BJ (cell line): Measurements from ENCODE around the gene CETP. TPM values are rescaled to one million over a fixed set of nuclear protein-coding genes. Genes with fewer than 3 reads are reported as not detected.

Experiments
- CTCF ChIA-PET: fragments of 350-600 bp; formaldehyde crosslinking; extraction: SDS; loops from one replicate; lab custom pipeline; 2021; ENCODE audit warnings: antibody characterized with exemption, inconsistent platforms; lab: Yijun Ruan, JAX
- POLR2A ChIA-PET: fragments of 300-600 bp; sonication (Branson Sonifier 250); formaldehyde crosslinking; extraction: SDS; loops from one replicate; lab custom pipeline; 2021; ENCODE audit warnings: antibody characterized with exemption; lab: Charles Lee
- DNase-seq: peaks from one replicate; pipeline ENCODE4 v3.0.0-alpha.2; 2011; ENCODE audit warnings: low read depth
- H3K27me3 ChIP-seq: 2 replicates; pipeline ENCODE4 v1.6.0; 2011; ENCODE audit warnings: low read length; ENCODE audit not compliant: control insufficient read depth, insufficient read depth
- H3K36me3 ChIP-seq: 2 replicates; pipeline ENCODE4 v1.5.1; 2011; ENCODE audit warnings: low read length; ENCODE audit not compliant: control insufficient read depth, insufficient read depth
- H3K4me3 ChIP-seq: 2 replicates; pipeline ENCODE4 v1.5.1; 2011; ENCODE audit warnings: low read depth, mild to moderate bottlenecking, control low read depth, low read length
- polyA plus RNA-seq: library from polyadenylated mRNA; depleted of rRNA; stranded (reverse); fragments of >200 nt; gene quantifications from 2 replicates; pipeline ENCODE4 v1.2.3, GENCODE V29; 2011
- TF ChIP-seq, protein P1 (sequence below): IDR thresholded peaks from 2 replicates; pipeline ENCODE4 v1.5.1; 2011; ENCODE audit warnings: low read depth, mild to moderate bottlenecking, control low read depth, inconsistent platforms, low read length, moderate library complexity; ENCODE audit not compliant: insufficient read depth

CETP gene
- polyA plus RNA-seq, 1 experiment, result 0.07 TPM

DNA sequence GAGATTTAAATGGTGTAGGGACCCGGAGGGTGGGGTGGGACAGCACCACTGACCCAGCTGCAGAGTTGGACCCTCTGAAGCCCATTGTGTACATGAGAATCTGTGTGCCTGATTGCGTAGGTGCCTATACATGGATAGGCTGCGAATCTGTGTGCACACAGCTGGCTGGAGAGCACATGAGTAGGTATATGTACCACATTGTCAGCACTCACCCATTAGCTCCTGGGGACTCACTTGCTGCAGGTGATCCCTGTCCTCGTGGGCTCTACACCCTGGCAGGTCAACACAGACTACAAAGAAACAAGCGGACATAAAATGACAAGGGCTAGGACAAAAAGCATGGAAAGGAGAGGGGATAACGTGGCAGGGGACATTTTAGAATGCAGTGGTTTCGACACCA lies 11.3 kb upstream of the CETP start:
- TF ChIP-seq, protein P1, sequence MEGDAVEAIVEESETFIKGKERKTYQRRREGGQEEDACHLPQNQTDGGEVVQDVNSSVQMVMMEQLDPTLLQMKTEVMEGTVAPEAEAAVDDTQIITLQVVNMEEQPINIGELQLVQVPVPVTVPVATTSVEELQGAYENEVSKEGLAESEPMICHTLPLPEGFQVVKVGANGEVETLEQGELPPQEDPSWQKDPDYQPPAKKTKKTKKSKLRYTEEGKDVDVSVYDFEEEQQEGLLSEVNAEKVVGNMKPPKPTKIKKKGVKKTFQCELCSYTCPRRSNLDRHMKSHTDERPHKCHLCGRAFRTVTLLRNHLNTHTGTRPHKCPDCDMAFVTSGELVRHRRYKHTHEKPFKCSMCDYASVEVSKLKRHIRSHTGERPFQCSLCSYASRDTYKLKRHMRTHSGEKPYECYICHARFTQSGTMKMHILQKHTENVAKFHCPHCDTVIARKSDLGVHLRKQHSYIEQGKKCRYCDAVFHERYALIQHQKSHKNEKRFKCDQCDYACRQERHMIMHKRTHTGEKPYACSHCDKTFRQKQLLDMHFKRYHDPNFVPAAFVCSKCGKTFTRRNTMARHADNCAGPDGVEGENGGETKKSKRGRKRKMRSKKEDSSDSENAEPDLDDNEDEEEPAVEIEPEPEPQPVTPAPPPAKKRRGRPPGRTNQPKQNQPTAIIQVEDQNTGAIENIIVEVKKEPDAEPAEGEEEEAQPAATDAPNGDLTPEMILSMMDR, result no peak
- Histone ChIP-seq H3K36me3 (no peaks in the 10 kb centered on the region), H3K4me3 (no peak overlapping the region), H3K27me3 (no peaks in the 10 kb centered on the region)
- DNase-seq, result no peak
- POLR2A ChIA-PET, result interaction anchor here (0.7 kb wide), 1 partner anchor 96 kb away, joined by 4 read pairs; no protein-coding TSS in a partner anchor
- CTCF ChIA-PET, result interaction anchor here (0.6 to 6.5 kb wide), 13 partner anchors 9 to 156 kb away, joined by 3 to 83 read pairs (median 3); partner anchors contain the start of genes NLRC5 and SLC12A3

DNA sequence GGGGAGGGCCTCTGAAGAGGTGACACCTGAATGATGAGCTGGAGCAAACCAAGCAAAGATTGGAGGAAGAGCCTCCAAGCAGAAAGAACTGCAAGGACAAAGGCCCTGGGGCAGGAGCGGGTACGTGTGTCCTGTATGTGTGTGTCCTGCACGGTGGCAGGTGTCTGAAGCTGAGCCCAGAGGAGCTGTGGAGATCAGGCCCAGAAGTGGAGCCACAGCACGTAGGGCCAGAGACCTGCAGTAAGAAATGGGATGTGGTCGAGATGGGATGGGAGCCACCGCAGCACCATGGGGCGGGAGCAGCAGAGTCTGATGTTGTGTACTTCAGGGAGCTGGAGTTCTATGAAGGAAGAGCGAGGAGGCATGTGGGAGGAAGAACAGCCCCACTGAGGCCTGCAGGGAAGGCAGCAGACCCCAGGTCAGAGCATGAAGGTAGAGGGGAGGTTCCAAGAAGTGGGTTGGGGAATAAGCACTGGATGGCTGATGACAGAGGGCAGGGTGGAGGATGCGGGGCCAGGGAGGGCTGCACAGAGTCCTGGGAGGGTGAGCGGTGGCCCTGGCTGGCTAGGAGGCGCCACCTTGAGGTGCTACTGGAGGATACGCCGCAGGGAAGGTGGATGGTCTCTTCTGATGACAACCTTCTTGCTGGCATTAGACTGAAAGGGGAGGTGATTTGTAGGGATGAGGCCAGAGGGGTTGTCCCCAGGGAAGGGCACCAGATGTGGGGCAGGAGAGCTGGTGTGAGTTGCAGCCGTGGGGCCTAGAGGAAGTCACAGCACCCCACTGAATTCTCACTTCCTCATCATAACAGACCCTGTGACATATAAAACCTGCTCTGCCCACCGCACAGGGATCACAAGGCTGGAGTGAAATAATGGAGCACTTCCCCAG lies 10.6 kb upstream of the CETP start:
- ChIA-PET CTCF (interaction anchor here (0.6 to 6.5 kb wide), 16 partner anchors 10 to 157 kb away, joined by 3 to 83 read pairs (median 4); partner anchors contain the start of genes CETP, NLRC5 and SLC12A3), POLR2A (interaction anchor here (0.7 kb wide), 1 partner anchor 97 kb away, joined by 4 read pairs; no protein-coding TSS in a partner anchor)
- Histone ChIP-seq H3K4me3 (no peak overlapping the region), H3K36me3 (no peaks in the 10 kb centered on the region), H3K27me3 (no peaks in the 10 kb centered on the region)
- DNase-seq, result no peak
- TF ChIP-seq, protein P1, result peak; percentile 86

DNA sequence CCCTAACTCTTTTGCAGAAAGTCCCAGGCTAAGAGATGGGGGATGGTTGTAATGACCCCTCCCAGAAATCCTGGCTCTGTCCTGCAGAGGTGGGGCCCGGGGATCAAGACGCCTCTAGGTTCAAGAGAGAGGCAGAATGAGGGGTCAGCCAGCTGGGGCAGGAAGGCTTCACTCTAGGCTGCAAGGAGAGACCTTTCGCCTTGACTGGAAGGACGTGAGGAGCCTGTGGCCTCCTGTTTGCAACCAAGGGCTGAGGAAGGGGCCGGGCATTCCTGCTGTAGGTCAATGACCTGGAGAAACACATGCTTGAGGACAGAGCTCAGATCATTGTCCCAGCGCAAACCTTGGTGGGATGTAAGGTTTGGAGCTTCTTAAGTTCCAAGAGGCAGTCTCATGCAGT lies 8.7 kb upstream of the CETP start:
- no peaks in the 10 kb centered on the region for H3K36me3 ChIP-seq
- DNase-seq, result no peak
- no peaks in the 10 kb centered on the region for H3K27me3 ChIP-seq
- TF ChIP-seq, protein P1, result no peak
- ChIA-PET CTCF (interaction anchor here (0.8 to 6.5 kb wide), 5 partner anchors 9 to 97 kb away, joined by 3 to 83 read pairs (median 4); partner anchors contain the start of genes CETP and SLC12A3), POLR2A (no interaction called here)
- H3K4me3 ChIP-seq, result no peak overlapping the region

DNA sequence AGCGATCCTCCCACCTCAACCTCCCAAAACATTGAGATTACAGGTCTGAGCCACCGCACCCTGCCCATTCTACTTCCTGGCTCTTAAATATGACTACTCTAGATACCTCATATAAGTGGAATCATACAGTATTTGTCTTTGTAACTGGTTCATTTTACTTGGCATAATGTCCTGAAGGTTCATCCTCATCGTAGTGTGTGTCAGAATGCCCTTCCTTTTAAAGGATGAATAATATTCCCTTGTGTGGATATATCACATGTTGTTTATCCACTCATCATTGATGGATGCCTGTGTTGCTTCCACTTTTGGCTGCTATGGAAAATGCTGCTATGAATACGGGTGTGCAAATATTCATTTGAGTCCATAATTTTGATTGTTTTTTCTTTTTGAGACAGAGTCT lies 5.7 kb upstream of the CETP start:
- POLR2A ChIA-PET, result no interaction called here
- no peaks in the 10 kb centered on the region for H3K36me3 ChIP-seq
- no peak for DNase-seq
- TF ChIP-seq, protein P1, result no peak
- H3K4me3 ChIP-seq, result no peak overlapping the region
- CTCF ChIA-PET, result interaction anchor here (6.5 kb wide), 1 partner anchor 90 kb away, joined by 83 read pairs; the partner anchor contains the start of gene SLC12A3
- no peaks in the 10 kb centered on the region for H3K27me3 ChIP-seq

DNA sequence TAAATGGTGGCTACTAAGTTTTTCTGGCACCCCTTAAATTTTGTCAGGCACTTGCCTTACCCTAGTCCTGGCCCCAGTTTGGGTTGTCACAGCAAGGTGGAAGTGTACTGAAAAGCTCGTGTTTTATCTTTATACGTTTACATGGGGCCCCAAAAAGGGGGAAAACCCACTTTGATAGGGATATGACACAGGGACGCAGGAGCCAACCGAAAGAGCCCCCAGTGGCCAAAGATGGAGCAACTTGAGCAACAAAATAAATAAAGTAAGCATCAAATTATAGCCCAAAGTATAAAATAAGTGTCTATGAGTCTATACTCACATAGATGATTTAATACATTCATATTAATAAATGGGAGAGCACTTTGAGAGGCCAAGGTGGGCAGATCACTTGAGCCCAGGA lies 5.0 kb upstream of the CETP start:
- POLR2A ChIA-PET, result no interaction called here

More for the DNA sequence above, 5.0 kb upstream of the CETP start:
- no peaks in the 10 kb centered on the region for H3K36me3 ChIP-seq
- DNase-seq, result no peak
- CTCF ChIA-PET, result interaction anchor here (0.6 kb wide), 1 partner anchor 103 kb away, joined by 3 read pairs; no protein-coding TSS in a partner anchor
- H3K27me3 ChIP-seq, result no peaks in the 10 kb centered on the region
- TF ChIP-seq, protein P1, result 0 out of 2 replicates have a peak, but pooled peaks have one; percentile 21
- H3K4me3 ChIP-seq, result no peak overlapping the region
